Gastroesophageal sphincter (tissue), 4 donors: ENCODE results near the gene STK16. TPM values are rescaled to one million over a fixed set of nuclear protein-coding genes. Genes with fewer than 3 reads are reported as not detected.

Experiments used
- ATAC-seq: fragments of 150-250 bp; one replicate; pipeline ENCODE4 v1.9.1; 2016; ENCODE audit warnings: mild to moderate bottlenecking, moderate library complexity
- H3K27ac ChIP-seq, 4 donors: fragments of 200-600 bp; sonication (generic) in 3 of 4; 1 replicate in 3 of 4; 2 replicates in 1 of 4; pipeline ENCODE4 v1.5.1; 2016 to 2019
- H3K27me3 ChIP-seq: fragments of 200-600 bp; sonication (generic); one replicate; pipeline ENCODE4 v1.5.1; 2019
- H3K36me3 ChIP-seq, 2 donors: fragments of 200-600 bp; sonication (generic); one replicate each; pipeline ENCODE4 v1.5.1; 2019; ENCODE audit warnings: control low read depth in 1 of 2
- H3K4me1 ChIP-seq, 3 donors: fragments of 200-600 bp; sonication (generic); 1 replicate in 2 of 3; 2 replicates in 1 of 3; pipeline ENCODE4 v1.5.1; 2016 to 2019; ENCODE audit warnings: control low read depth in 2 of 3
- H3K4me3 ChIP-seq, 2 donors: fragments of 200-600 bp; sonication (generic); one replicate each; pipeline ENCODE4 v1.5.1; 2019; ENCODE audit warnings: mild to moderate bottlenecking in 1 of 2, moderate library complexity in 1 of 2
- H3K9me3 ChIP-seq, 3 donors: fragments of 200-600 bp; sonication (generic); one replicate each; pipeline ENCODE4 v1.5.1; 2017 to 2019; ENCODE audit warnings: control low read depth in 2 of 3
- CTCF ChIP-seq, 4 experiments: fragments of 200-600 bp in 2 of 4; fragments of 450-650 bp in 2 of 4; sonication (generic) in 1 of 4; IDR thresholded peaks; one replicate each; pipeline ENCODE4 v1.5.1; 2017 to 2019; ENCODE audit warnings: antibody characterized with exemption in 4 of 4, mild to moderate bottlenecking in 2 of 4, moderate library complexity in 2 of 4
- EP300 ChIP-seq: sonication (generic); formaldehyde crosslinking; IDR thresholded peaks from one replicate; pipeline ENCODE4 v1.6.1; 2017; ENCODE audit warnings: antibody characterized with exemption, mild to moderate bottlenecking
- POLR2A ChIP-seq, 2 donors: fragments of 450-650 bp; IDR thresholded peaks; one replicate each; pipeline ENCODE4 v1.6.1; 2017; ENCODE audit warnings: antibody characterized with exemption in 2 of 2, mild to moderate bottlenecking in 2 of 2, moderate library complexity in 1 of 2
- POLR2AphosphoS5 ChIP-seq: sonication (generic); formaldehyde crosslinking; IDR thresholded peaks from one replicate; pipeline ENCODE4 v1.6.1; 2017; ENCODE audit warnings: antibody characterized with exemption
- WGBS, 2 donors: methylation state at CpG; one replicate each; pipeline ENCODE4 v1.1.5; 2018; ENCODE audit warnings: low coverage in 1 of 2; 5-methylcytosine and 5-hydroxymethylcytosine counted together
- total RNA-seq, 4 donors: library from RNA; depleted of rRNA; stranded (reverse); fragments of >200 nt; gene quantifications; one replicate each; pipeline ENCODE4 v1.1.0, GENCODE V29; 2016

The STK16 gene
- total RNA-seq, 4 donors from 2014 or later: 10.2 to 14.0 (median 11.6) TPM

DNA sequence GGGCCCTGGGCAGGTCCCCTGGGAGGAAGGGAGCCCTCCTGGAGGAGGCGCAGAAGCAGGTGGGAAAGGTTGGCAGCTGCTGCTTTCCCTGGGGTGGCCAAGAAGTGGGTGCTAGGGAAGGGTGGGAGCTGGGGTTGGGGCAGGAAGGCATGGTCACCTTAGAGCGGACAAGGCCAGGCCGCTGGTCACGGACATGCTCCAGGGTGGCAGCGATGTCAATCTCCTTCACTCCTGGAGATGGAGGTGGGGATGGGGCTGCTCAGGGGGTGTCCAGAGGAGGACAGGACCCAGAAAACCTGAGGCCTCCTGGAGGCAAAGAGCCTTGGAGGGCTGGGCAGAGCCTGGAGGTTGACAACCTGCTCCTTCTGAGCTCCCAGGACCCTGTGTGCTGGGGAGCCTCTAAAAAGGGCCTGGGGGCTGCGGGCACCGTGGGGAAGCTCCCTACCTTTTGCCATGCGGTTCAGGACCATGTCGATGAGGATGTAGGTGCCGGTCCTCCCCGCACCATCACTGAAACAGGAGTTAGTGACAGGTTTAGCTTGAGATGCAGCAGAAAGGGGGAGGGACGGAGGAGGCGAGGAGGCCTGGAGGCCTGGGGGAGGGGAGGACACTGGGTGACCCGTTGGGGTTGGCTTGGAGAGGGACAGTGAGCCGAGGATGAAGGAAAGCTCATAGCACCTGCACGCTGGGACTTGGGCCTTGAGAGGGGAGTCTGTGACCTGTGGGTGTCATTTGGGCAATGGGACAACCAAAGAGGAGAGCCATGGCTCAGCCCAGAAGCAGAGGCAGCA lies 45.3 kb downstream of the STK16 start:
- no peak for ATAC-seq
- H3K4me3 ChIP-seq: no peak overlapping the region
- H3K4me1 ChIP-seq: peaks cover 0 to 45% (median 6%) of the 10 kb centered on the region in 3 donors
- WGBS, 2 donors: 79% methylated on average over 5 of the region's 16 CpGs; no CpG with 5 or more reads in 1 of the 2 donors
- H3K27ac ChIP-seq: peak overlapping the region in 3 of 4 donors; percentile 72 to 85 (median 76)
- no peak for TF ChIP-seq POLR2A (IDR thresholded peaks at IDR 0.05)
- H3K36me3 ChIP-seq: peaks cover 0 to 13% of the 10 kb centered on the region in 2 donors
- no peaks in the 10 kb centered on the region for H3K27me3 ChIP-seq
- no peaks in the 10 kb centered on the region for H3K9me3 ChIP-seq

GRCh38 chr2:219291394-219291793 lies 46.1 kb downstream of the STK16 start:
- no peaks in the 10 kb centered on the region for H3K9me3 ChIP-seq
- TF ChIP-seq POLR2AphosphoS5 (no peak), CTCF (IDR thresholded peaks at IDR 0.05) (no peak), EP300 (no peak), POLR2A (IDR thresholded peaks at IDR 0.05) (no peak)
- 60% methylated on average over 1 of the region's 7 CpGs; no CpG with 5 or more reads in 1 of the 2 donors for WGBS, 2 donors
- H3K27ac ChIP-seq: peak overlapping the region in 1 of 4 donors; percentile 76
- H3K36me3 ChIP-seq: peaks cover 0 to 5% of the 10 kb centered on the region in 2 donors
- H3K4me1 ChIP-seq: peaks cover 0 to 37% (median 4%) of the 10 kb centered on the region in 3 donors
- no peak overlapping the region for H3K4me3 ChIP-seq
- H3K27me3 ChIP-seq: no peaks in the 10 kb centered on the region
- no peak for ATAC-seq

GRCh38 chr2:219291910-219292490 lies 46.7 kb downstream of the STK16 start:
- Histone ChIP-seq H3K4me3 (no peak overlapping the region), H3K9me3 (no peaks in the 10 kb centered on the region), H3K27me3 (no peaks in the 10 kb centered on the region), H3K36me3 (no peaks in the 10 kb centered on the region), H3K27ac (no peak overlapping the region), H3K4me1 (peaks cover 0 to 31% (median 4%) of the 10 kb centered on the region in 3 donors)
- WGBS, 2 donors: 86 to 100% methylated on average over 2 of the region's 4 CpGs
- ATAC-seq: no peak
- TF ChIP-seq POLR2AphosphoS5 (no peak), CTCF (IDR thresholded peaks at IDR 0.05) (no peak), POLR2A (IDR thresholded peaks at IDR 0.05) (no peak), EP300 (no peak)

- TF ChIP-seq EP300: no peak
- no peak for TF ChIP-seq CTCF (IDR thresholded peaks at IDR 0.05)
- no peak for TF ChIP-seq POLR2A (IDR thresholded peaks at IDR 0.05)
- TF ChIP-seq POLR2AphosphoS5: no peak
- Histone ChIP-seq H3K27me3 (no peaks in the 10 kb centered on the region), H3K36me3 (no peaks in the 10 kb centered on the region), H3K27ac (no peak overlapping the region), H3K9me3 (no peaks in the 10 kb centered on the region), H3K4me3 (no peak overlapping the region), H3K4me1 (peaks cover 0 to 31% (median 4%) of the 10 kb centered on the region in 3 donors)
- WGBS, 2 donors: 89 to 94% methylated on average over 5 to 7 of the region's 9 CpGs
- no peak for ATAC-seq
These were observed 47.3 kb downstream of the STK16 start for GRCh38 chr2:219292616-219293015.

GRCh38 chr2:219293736-219294231 lies 48.5 kb downstream of the STK16 start:
- H3K4me1 ChIP-seq: peaks cover 0 to 35% (median 4%) of the 10 kb centered on the region in 3 donors
- H3K27me3 ChIP-seq: no peaks in the 10 kb centered on the region
- WGBS, 2 donors: 52% methylated on average over 4 of the region's 5 CpGs; no CpG with 5 or more reads in 1 of the 2 donors
- no peaks in the 10 kb centered on the region for H3K9me3 ChIP-seq
- H3K36me3 ChIP-seq: no peaks in the 10 kb centered on the region
- no peak overlapping the region for H3K4me3 ChIP-seq
- H3K27ac ChIP-seq: peak overlapping the region in 3 of 4 donors; percentile 90 to 95 (median 95)
- no peak for ATAC-seq
- TF ChIP-seq EP300 (no peak), CTCF (IDR thresholded peaks at IDR 0.05) (no peak), POLR2A (IDR thresholded peaks at IDR 0.05) (no peak), POLR2AphosphoS5 (no peak)
